NCI-H146 (cell line): ENCODE data around the gene KRT222.

Experiments used
- DNase-seq: peaks from one replicate; lab custom pipeline; 2025; lab: John Stamatoyannopoulos, UW

The KRT222 gene

DNA sequence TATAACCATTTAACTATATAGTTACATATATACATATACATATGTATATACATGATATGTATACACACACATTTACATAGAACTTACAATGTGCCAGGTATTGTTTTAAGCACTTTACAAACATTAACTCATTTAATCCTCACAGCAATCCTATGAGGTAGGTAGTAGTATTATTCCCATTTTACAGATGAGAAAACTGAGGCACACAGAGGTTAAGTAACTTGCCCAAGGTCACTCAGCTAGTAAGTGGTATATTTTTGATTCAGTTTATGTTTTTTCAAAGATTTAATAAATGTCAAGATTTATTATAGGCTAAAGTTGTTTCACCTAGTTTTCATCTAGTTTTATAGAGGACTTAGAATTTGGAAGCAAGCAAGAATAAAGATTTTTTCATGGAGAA is 6.6 kb downstream of the KRT222 start:
- DNase-seq, result no peak

DNA sequence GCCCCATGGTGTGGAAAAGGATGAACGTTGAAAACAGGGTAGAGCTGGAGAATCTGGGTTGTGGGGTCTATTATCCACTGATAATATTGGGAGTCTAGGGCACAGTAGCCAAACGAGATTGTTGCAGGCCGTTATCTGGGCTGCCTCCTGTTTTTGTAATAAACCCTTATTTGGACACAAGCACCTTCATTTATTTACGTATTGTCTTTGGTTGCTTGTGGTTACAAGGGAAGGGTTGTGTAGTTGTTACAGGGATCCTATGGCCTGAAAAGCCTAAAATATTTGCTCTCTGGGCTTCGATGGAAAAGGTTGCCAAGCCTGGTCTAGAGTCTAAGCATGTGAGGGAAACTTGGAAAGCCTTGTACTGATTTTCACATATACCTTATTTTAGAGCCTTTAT is 13.0 kb downstream of the KRT222 start:
- no peak for DNase-seq

GRCh38 chr17:40648384-40648968 is 16.5 kb downstream of the KRT222 start:
- peak; percentile 71 for DNase-seq

GRCh38 chr17:40647624-40648383 is 17.2 kb downstream of the KRT222 start, which contains the start of gene SMARCE1:
Gene SMARCE1, minus strand, starts transcription at chr17:40647818. Its CDS starts 2,016 bp downstream, at chr17:40645802.
- DNase-seq, result peak; percentile 81

DNA sequence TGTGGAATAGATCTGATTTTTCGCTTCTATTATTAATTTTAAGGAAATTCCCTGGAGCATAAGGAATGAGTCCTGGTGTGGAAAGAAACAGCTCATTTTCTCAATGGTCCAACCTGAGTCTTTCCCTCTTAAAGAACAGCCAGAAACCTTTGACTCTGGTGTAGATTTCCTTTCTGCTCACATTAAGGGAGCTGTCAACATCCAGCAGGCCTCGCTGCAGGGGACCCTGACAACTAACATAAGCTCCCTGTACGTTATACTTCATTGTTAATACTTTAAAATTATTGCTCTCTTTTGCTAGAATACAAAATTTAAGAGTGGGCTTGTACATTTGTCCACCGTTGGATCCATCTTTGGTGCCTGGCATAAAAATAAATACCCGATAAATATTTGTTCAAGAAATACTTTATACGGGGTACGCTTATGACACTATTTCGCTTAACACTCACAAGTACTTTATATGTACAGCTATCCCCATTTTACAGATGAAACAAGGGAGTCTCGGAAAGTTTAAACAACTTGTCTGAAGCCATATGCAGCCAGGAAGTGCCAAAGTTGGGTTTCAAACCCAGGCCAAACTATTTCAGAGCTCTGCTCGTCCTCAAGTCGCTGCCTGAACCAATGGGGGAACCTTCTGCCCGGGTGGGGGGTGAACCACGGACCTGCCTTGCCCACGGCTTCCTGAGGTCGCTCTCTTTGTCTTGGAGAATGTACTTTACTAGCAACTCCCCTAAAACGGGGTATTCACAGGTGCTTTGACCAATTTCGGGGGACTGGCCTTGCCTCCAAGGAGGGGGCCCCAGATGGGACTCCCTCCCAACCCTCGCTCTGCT is 18.0 kb downstream of the KRT222 start:
- peak; percentile 51 for DNase-seq

DNA sequence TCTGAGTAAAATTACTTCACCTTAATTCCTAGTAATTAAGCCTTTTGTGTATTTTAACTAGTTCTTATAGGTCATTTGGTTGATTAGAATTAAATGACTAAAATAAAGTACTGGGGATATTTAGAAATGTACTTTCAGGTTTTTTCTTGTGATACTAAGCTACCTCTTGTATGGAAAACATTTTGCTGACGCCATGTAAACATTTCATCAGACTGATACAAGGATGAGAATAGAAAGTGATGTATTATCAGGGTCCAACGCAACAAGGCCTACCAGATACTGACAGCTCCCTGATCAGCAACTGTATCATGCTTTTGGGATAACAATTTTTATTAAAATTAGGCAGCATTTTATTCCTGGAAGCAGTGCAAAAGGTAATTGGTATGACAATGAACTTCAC is 19.0 kb downstream of the KRT222 start:
- DNase-seq, result no peak

- DNase-seq, result no peak
These were observed 19.7 kb downstream of the KRT222 start for GRCh38 chr17:40645291-40645690.

GRCh38 chr17:40637931-40638330 is 27.0 kb downstream of the KRT222 start:
- DNase-seq, result no peak

- DNase-seq, result no peak
These were observed 31.1 kb downstream of the KRT222 start for GRCh38 chr17:40633871-40634270.

- no peak for DNase-seq
These were observed 32.8 kb downstream of the KRT222 start for GRCh38 chr17:40632216-40632615.

DNA sequence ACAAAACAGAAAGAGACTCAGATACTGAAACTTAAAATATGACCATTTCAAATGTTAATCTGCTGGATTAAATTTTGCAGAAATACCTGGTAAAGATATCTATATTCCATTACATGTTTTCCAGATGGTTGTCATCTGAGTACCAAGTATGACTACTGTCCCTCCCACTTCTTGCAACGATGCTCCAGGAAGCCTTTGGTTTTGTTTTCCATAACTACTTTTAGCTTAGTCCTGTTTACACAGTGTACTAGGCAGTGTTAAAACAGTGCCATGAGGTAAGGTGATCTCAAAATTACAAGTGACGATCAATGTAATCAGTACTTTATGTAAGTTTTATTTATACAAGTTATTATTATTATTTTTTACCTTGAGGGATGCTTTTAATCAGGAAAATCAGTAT is 35.1 kb downstream of the KRT222 start:
- DNase-seq, result no peak

DNA sequence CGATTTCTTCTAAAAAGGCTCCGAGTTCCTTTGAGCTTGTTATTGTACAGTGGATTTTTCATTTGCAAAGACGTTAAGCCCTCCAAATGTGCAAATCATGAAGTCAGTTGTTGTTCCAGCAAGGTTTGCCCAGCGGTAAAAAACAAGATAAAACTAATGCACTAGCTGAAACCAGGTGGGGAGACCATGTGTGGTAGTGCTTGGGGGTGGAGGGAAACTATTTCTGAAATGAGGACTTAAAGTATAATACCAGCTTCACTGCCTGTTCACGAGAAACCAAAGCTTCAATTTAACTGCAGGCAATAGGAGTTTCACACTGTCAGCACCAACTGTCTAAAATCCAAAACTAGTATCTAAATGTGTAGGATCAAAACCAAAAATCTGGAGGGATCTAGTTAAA is 39.7 kb downstream of the KRT222 start:
- DNase-seq, result no peak

DNA sequence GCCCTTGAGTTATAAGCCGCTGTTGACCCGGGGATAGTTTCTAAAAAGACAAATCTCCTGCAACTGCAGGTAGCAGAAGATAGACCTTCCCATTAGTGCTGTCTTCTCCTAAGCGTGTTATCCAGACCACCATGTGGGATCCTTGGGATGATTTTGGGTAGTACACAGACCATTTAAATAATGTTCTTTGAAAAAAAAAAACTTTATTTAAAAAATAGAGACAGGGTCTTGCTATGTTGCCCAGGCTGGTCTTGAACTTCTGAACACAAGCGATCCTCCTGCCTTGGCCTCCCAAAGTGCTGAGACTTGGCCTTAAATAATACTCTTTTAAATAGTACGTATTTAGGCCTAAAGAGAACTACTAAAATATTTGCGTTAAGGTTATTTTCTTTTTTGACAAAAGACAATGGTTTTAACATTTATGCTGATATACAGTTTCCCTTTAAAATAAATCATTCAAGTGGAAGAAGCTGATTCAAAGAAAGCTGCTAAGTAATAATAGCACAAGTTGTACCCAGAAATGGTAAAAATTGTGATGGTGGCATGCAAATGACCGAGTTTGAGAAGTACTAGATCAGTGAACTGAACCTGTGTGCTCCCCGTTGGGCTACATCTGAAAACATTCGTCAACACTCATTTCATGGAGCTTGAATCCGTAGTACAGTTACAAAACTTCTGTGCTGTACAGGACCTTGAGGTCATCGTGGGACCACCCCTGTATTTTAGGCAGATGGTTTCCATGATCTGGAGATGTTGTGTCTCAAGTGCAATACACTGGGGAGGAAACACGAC is 41.4 kb downstream of the KRT222 start:
- no peak for DNase-seq

DNA sequence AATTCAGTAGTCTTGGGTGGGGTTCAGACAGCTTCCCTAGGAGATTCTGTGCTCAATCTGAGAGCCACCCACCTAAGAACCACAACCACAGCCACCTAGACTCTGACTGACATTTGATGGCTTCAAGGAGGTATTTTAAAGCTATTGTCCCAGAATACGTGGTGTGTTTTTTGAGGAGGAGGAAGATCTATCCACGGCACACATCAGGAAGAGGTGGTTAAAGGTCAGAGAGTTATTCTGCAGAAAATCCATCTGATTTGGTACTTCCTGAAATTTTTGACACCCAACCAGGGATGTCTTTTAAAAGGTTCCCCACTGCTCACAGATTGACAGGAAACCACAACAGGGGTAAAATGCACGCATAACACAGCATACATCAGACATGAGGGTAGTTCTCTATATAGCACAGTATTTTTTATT is 42.5 kb downstream of the KRT222 start:
- DNase-seq, result no peak

- no peak for DNase-seq
These were observed 43.4 kb downstream of the KRT222 start for GRCh38 chr17:40621578-40621977.

DNA sequence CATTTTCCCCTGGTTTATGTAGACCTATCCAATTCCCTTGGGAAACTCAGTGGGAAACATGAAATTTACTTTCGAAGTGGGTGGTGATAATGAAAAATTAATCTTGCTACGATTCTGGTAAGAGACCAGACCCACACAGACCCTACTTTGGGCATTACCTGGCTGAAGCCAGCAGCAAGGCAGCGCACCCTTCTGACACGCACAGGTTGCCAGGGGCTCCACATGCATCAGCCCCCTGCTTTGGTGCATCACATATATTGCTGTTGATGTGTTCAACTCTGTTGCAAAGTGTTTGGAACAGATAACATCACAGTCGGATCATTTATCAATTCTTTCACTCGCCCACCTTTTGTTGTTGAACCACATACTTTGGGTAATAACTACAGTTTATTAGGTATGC is 44.0 kb downstream of the KRT222 start:
- DNase-seq, result no peak

DNA sequence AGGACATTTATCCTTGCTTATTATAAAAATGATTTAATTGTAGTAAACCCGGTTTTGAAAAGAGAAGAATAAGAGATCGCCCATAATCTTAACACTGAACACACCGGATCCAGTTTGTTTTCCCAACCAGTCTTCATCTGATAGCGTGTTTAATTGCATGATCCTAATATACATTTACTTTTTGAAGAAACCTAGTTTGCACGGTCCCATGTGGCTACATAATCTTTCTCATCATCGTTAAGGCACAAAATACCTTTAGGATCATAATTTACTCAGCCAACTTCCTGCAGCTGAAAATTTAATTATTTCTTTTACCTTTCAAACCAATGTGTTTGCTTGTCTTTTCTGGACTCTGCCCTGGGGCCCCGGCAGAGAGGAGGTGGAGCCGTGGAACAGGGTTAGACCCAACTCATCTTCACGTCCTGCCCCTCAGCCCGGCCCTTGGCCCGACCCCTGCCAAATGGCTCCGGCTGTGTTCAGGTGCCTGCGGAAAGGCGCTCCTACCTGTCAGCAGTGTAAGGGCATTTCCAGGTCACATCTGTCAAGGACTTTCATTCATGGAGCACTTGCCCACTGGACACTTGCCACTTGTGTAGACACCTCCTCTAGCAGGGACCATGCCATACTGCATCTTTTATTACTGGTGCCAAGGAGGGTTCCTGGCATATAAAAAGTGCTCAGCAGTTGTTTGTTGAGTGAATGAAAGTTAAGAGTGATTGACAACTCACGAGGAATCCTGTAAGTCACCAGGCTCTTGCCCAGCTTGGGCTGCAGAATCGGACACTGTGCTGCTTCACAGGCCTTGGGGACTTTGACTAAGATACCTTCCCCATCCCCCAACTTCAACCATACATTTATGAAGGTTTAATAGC is 46.0 kb downstream of the KRT222 start:
- DNase-seq, result peak; percentile 14

DNA sequence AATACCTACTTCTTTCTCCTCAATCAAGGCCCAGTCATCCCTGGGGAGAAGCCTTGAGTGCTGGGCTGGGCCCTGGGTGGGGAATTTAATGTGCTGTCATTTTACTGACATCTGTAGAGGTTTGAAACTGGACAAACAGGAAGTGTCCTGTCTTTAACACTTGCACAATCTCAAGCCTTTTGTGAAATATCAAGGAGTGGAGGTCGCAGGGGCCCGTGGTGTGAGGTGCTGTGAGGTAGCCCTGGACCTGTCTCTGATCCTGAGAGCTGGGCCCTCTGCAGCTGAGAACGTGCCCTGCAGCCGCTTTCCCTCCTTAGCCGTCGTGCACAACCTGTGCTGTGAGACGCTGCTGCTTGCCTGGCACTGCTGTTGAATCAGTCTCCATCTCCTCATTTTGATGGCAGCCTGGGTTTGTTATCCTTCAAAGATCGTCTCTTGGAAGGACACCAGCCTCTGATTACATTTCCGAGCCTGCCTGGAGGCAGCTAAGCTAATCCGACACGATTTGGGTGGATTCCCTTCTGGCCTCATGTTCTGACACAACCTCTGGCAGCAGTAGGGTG is 47.2 kb downstream of the KRT222 start:
- DNase-seq, result no peak

GRCh38 chr17:40616592-40616991 is 48.4 kb downstream of the KRT222 start:
- DNase-seq, result no peak

- DNase-seq, result no peak
These were observed 49.0 kb downstream of the KRT222 start for GRCh38 chr17:40615841-40616476.
